ENCODE results near the gene MED31. TPM values are rescaled to one million over a fixed set of nuclear protein-coding genes. Genes with fewer than 3 reads are reported as not detected.

The MED31 gene
- total and polyA plus RNA-seq, 2 experiments from 2014 or later, result 5.5 to 49.3 TPM

GRCh38 chr17:6684460-6684783 is 33.0 kb upstream of the MED31 start:
- TF ChIP-seq REST (IDR thresholded peaks at IDR 0.05; ENCODE audit: unreplicated experiment), result no peak
- TF ChIP-seq EZH2 (IDR thresholded peaks at IDR 0.05; ENCODE audit: low read depth, unreplicated experiment), result no peak
- TF ChIP-seq ZNF331 (CRISPR knock-in tag; IDR thresholded peaks at IDR 0.05; ENCODE audit: low read depth), result no peak
- TF ChIP-seq CREB1 (CRISPR knock-in tag; IDR thresholded peaks at IDR 0.05; ENCODE audit: low read depth), result no peak
- no peak for TF ChIP-seq STAT1 (IDR thresholded peaks at IDR 0.05; ENCODE audit: unreplicated experiment)
- TF ChIP-seq JUNB (IDR thresholded peaks at IDR 0.05; ENCODE audit: unreplicated experiment), result no peak
- no peak for TF ChIP-seq ETS1 (IDR thresholded peaks at IDR 0.05)
- no peak for TF ChIP-seq CTCF (conservative IDR thresholded peaks at IDR 0.05; ENCODE audit: low read depth in 2 of 2)
- TF ChIP-seq ZNF114 (CRISPR knock-in tag; IDR thresholded peaks at IDR 0.05), result no peak
- ATAC-seq (no peak), DNase-seq (ENCODE audit: low spot score) (no peak)
- Mint-ChIP-seq H3K4me1 (peaks cover 3% of the 10 kb centered on the region; the same call in 1 of the 3 replicates), H3K27ac (no peak overlapping the region), H3K9me3 (no peaks in the 10 kb centered on the region; the same call in 2 of the 3 replicates), H3K36me3 (ENCODE audit: low read depth) (no peaks in the 10 kb centered on the region), H3K4me3 (no peak overlapping the region), H3K27me3 (ENCODE audit: insufficient read depth, low read depth, poor library complexity) (peaks cover 2% of the 10 kb centered on the region)
- H3K9me2 ChIP-seq (ENCODE audit: insufficient read depth), result no peaks in the 10 kb centered on the region
- no peak overlapping the region for H3K27ac ChIP-seq (ENCODE audit: low read depth)
- no peaks in the 10 kb centered on the region for H3K27me3 ChIP-seq (ENCODE audit: insufficient read depth)
- H3F3A ChIP-seq (replicated peaks; ENCODE audit: low read depth), result no peaks in the 10 kb centered on the region
- H3K79me2 ChIP-seq (replicated peaks; ENCODE audit: insufficient read depth), result no peaks in the 10 kb centered on the region
- no peaks in the 10 kb centered on the region for H3K36me3 ChIP-seq (ENCODE audit: insufficient read depth)
- no peak overlapping the region for H2AFZ ChIP-seq
- H3K4me1 ChIP-seq (ENCODE audit: insufficient read depth), result no peaks in the 10 kb centered on the region
- H4K20me1 ChIP-seq (replicated peaks; ENCODE audit: insufficient read depth), result no peaks in the 10 kb centered on the region
- H3K4me3 ChIP-seq, result no peak overlapping the region
- H3K4me2 ChIP-seq, result no peak overlapping the region
